Measurements from ENCODE around the gene MORN5. TPM values are rescaled to one million over a fixed set of nuclear protein-coding genes. Genes with fewer than 3 reads are reported as not detected.

The MORN5 gene
- total and polyA plus RNA-seq, 3 donors from 2014 or later: 19.2 to 183 (median 34.7) TPM

GRCh38 chr9:122201641-122202040 lies 41.9 kb downstream of the MORN5 start:
- intact Hi-C loops (cut with DNase I; ENCODE audit: low total_unique reads): no loop called here
- DNase-seq: no peak
- TF ChIP-seq CTCF (IDR thresholded peaks at IDR 0.05): no peak
- TF ChIP-seq POLR2A (IDR thresholded peaks at IDR 0.05): no peak
- H3K9me3 ChIP-seq: no peaks in the 10 kb centered on the region
- H3K27ac ChIP-seq: no peak overlapping the region
- H3K4me1 ChIP-seq: no peaks in the 10 kb centered on the region
- H3K36me3 ChIP-seq (ENCODE audit: low read depth, missing control alignments): no peaks in the 10 kb centered on the region
- no peaks in the 10 kb centered on the region for H3K27me3 ChIP-seq
- whole genome bisulfite sequencing, 2 donors: 94 to 100% methylated on average over 1 of the region's 1 CpG
- no peak overlapping the region for H3K4me3 ChIP-seq

- intact Hi-C loops (cut with DNase I; ENCODE audit: low total_unique reads): no loop called here
- no peaks in the 10 kb centered on the region for H3K36me3 ChIP-seq (ENCODE audit: low read depth, missing control alignments)
- TF ChIP-seq CTCF (IDR thresholded peaks at IDR 0.05) (no peak), POLR2A (IDR thresholded peaks at IDR 0.05) (no peak)
- H3K4me3 ChIP-seq: no peak overlapping the region
- no peak overlapping the region for H3K27ac ChIP-seq
- no peaks in the 10 kb centered on the region for H3K9me3 ChIP-seq
- H3K27me3 ChIP-seq: no peaks in the 10 kb centered on the region
- 87 to 90% methylated on average over 3 of the region's 3 CpGs for WGBS, 2 donors
- H3K4me1 ChIP-seq: no peaks in the 10 kb centered on the region
- no peak for DNase-seq
These were observed 42.4 kb downstream of the MORN5 start for GRCh38 chr9:122202111-122202510.

GRCh38 chr9:122204055-122204454 lies 44.3 kb downstream of the MORN5 start:
- TF ChIP-seq CTCF (IDR thresholded peaks at IDR 0.05) (no peak), POLR2A (IDR thresholded peaks at IDR 0.05) (no peak)
- Histone ChIP-seq H3K36me3 (ENCODE audit: low read depth, missing control alignments) (no peaks in the 10 kb centered on the region), H3K27ac (no peak overlapping the region), H3K27me3 (no peaks in the 10 kb centered on the region), H3K4me1 (no peaks in the 10 kb centered on the region), H3K4me3 (no peak overlapping the region), H3K9me3 (no peaks in the 10 kb centered on the region)
- WGBS, 2 donors: 90 to 96% methylated on average over 5 of the region's 5 CpGs
- intact Hi-C loops (cut with DNase I; ENCODE audit: low total_unique reads): no loop called here
- no peak for DNase-seq

GRCh38 chr9:122204491-122204890 lies 44.8 kb downstream of the MORN5 start:
- Histone ChIP-seq H3K9me3 (no peaks in the 10 kb centered on the region), H3K4me1 (no peaks in the 10 kb centered on the region), H3K27me3 (no peaks in the 10 kb centered on the region), H3K27ac (no peak overlapping the region), H3K36me3 (ENCODE audit: low read depth, missing control alignments) (no peaks in the 10 kb centered on the region), H3K4me3 (no peak overlapping the region)
- intact Hi-C loops (cut with DNase I; ENCODE audit: low total_unique reads): no loop called here
- 79 to 93% methylated on average over 12 of the region's 12 CpGs for WGBS, 2 donors
- TF ChIP-seq POLR2A (IDR thresholded peaks at IDR 0.05) (no peak), CTCF (IDR thresholded peaks at IDR 0.05) (no peak)
- no peak for DNase-seq

- no peak for TF ChIP-seq CTCF (IDR thresholded peaks at IDR 0.05)
- no peak for TF ChIP-seq POLR2A (IDR thresholded peaks at IDR 0.05)
- Histone ChIP-seq H3K27me3 (no peaks in the 10 kb centered on the region), H3K36me3 (ENCODE audit: low read depth, missing control alignments) (no peaks in the 10 kb centered on the region), H3K4me3 (no peak overlapping the region), H3K9me3 (no peaks in the 10 kb centered on the region), H3K4me1 (no peaks in the 10 kb centered on the region), H3K27ac (no peak overlapping the region)
- DNase-seq: no peak
- 85 to 87% methylated on average over 8 of the region's 8 CpGs for WGBS, 2 donors
- intact Hi-C loops (cut with DNase I; ENCODE audit: low total_unique reads): no loop called here
These were observed 45.5 kb downstream of the MORN5 start for GRCh38 chr9:122205176-122205575.

Data from testis (tissue), 3 donors.